A673 (cell line): ENCODE measurements around the gene KCNIP1.

Experiments
- EZH2 ChIP-seq: fragments of 200-600 bp; sonication (generic); IDR thresholded peaks from 2 replicates; pipeline ENCODE4 v1.6.1; 2017; ENCODE audit warnings: borderline replicate concordance, low read depth, mild to moderate bottlenecking, mixed read lengths, antibody characterized with exemption, low read length; ENCODE audit not compliant: poor library complexity, severe bottlenecking
- TF ChIP-seq, protein P1 (sequence below): fragments of 300-800, 200-600 bp; sonication (generic); conservative IDR thresholded peaks from 2 replicates; pipeline ENCODE4 v1.5.1; 2017; ENCODE audit warnings: low read depth, mild to moderate bottlenecking, antibody characterized with exemption, low read length, moderate library complexity, mixed read lengths

DNA sequence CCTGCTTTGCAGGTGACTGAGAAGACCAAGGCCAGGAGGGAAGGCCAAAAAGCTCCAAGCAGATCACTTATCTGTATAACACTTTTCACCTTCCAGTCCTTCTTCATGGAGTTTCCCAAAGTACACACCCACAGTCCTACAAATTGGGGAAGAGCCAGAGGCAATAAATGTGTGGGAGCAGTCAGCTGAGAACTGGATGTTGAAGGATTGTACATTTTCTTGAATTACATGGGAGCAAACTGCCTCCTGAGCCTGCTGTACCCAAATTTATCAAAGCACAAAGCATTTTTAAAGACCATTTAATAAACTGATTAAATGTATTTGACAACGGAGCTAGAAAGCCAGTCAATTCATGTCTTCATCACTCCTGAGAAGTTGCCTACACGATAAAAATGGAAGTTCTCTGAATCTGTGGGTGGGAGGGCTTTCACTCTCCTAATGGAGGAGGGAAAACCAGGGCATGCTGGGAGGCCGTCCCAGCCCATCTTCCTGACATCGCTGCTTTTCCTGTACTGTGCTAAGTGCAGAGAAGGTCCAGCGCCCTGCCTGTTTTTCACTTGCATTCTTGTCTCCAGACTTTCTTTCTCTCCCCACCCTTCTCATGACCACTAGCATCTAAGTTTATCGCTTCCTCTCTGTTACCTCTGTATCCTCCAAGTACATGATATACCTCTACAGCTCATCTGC is 79.0 kb downstream of the KCNIP1 start:
- TF ChIP-seq, protein P1, sequence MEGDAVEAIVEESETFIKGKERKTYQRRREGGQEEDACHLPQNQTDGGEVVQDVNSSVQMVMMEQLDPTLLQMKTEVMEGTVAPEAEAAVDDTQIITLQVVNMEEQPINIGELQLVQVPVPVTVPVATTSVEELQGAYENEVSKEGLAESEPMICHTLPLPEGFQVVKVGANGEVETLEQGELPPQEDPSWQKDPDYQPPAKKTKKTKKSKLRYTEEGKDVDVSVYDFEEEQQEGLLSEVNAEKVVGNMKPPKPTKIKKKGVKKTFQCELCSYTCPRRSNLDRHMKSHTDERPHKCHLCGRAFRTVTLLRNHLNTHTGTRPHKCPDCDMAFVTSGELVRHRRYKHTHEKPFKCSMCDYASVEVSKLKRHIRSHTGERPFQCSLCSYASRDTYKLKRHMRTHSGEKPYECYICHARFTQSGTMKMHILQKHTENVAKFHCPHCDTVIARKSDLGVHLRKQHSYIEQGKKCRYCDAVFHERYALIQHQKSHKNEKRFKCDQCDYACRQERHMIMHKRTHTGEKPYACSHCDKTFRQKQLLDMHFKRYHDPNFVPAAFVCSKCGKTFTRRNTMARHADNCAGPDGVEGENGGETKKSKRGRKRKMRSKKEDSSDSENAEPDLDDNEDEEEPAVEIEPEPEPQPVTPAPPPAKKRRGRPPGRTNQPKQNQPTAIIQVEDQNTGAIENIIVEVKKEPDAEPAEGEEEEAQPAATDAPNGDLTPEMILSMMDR, result no peak
- TF ChIP-seq EZH2, result no peak
